ENCODE data around the gene THEMIS.

DNA sequence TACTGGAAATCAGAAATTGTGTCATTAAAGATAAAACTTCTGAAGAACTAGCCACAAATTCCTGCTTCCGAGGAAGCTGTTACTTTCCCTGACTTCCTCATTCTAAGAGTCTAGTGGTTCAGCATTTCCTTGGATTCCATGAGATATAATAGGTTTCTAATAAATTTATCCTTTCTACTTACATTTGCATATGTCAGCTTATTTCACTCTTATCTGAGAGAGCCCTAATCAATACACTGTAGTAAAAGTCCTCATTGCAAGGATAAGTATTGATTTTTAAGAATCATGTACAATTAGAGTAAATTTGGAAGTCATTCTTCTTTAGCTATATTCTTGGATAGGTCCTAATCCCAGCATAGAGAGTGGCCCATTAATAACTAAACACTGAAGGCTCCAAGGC, 16.9 kb upstream of the THEMIS start:
- TF ChIP-seq, protein P1, sequence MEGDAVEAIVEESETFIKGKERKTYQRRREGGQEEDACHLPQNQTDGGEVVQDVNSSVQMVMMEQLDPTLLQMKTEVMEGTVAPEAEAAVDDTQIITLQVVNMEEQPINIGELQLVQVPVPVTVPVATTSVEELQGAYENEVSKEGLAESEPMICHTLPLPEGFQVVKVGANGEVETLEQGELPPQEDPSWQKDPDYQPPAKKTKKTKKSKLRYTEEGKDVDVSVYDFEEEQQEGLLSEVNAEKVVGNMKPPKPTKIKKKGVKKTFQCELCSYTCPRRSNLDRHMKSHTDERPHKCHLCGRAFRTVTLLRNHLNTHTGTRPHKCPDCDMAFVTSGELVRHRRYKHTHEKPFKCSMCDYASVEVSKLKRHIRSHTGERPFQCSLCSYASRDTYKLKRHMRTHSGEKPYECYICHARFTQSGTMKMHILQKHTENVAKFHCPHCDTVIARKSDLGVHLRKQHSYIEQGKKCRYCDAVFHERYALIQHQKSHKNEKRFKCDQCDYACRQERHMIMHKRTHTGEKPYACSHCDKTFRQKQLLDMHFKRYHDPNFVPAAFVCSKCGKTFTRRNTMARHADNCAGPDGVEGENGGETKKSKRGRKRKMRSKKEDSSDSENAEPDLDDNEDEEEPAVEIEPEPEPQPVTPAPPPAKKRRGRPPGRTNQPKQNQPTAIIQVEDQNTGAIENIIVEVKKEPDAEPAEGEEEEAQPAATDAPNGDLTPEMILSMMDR (IDR thresholded peaks at IDR 0.05): no peak
- TF ChIP-seq, protein P2, sequence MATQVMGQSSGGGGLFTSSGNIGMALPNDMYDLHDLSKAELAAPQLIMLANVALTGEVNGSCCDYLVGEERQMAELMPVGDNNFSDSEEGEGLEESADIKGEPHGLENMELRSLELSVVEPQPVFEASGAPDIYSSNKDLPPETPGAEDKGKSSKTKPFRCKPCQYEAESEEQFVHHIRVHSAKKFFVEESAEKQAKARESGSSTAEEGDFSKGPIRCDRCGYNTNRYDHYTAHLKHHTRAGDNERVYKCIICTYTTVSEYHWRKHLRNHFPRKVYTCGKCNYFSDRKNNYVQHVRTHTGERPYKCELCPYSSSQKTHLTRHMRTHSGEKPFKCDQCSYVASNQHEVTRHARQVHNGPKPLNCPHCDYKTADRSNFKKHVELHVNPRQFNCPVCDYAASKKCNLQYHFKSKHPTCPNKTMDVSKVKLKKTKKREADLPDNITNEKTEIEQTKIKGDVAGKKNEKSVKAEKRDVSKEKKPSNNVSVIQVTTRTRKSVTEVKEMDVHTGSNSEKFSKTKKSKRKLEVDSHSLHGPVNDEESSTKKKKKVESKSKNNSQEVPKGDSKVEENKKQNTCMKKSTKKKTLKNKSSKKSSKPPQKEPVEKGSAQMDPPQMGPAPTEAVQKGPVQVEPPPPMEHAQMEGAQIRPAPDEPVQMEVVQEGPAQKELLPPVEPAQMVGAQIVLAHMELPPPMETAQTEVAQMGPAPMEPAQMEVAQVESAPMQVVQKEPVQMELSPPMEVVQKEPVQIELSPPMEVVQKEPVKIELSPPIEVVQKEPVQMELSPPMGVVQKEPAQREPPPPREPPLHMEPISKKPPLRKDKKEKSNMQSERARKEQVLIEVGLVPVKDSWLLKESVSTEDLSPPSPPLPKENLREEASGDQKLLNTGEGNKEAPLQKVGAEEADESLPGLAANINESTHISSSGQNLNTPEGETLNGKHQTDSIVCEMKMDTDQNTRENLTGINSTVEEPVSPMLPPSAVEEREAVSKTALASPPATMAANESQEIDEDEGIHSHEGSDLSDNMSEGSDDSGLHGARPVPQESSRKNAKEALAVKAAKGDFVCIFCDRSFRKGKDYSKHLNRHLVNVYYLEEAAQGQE (IDR thresholded peaks at IDR 0.05; ENCODE audit: insufficient read depth in 1 of 2, low read depth in 2 of 2, low read length in 1 of 2): no peak
- TF ChIP-seq POLR2AphosphoS5 (IDR thresholded peaks at IDR 0.05; ENCODE audit: low read depth, low read length): no peak

All from Panc1 (cell line).